HCT116 (cell line): ENCODE measurements around the gene EMSY.

ENCODE experiments used
- CEBPB ChIP-seq: IDR thresholded peaks from 2 replicates; pipeline ENCODE4 v1.6.1; 2012; ENCODE audit warnings: low read depth
- EZH2 ChIP-seq: fragments of 200-600 bp; sonication (generic); IDR thresholded peaks from 2 replicates; pipeline ENCODE4 v1.6.1; 2017; ENCODE audit warnings: antibody characterized with exemption, mixed run types
- EZH2phosphoT487 ChIP-seq: fragments of 200-600 bp; IDR thresholded peaks from 2 replicates; pipeline ENCODE4 v1.6.1; 2018; ENCODE audit warnings: antibody characterized with exemption, borderline replicate concordance
- JUND ChIP-seq: IDR thresholded peaks from 2 replicates; pipeline ENCODE4 v1.6.1; 2012
- POLR2A ChIP-seq: IDR thresholded peaks from 2 replicates; pipeline ENCODE4 v1.7.0; 2011; ENCODE audit warnings: borderline replicate concordance; ENCODE audit not compliant: insufficient read depth, insufficient read length; ENCODE audit errors: extremely low read depth
- POLR2AphosphoS5 ChIP-seq: IDR thresholded peaks from 2 replicates; pipeline ENCODE4 v1.6.1; 2011; ENCODE audit warnings: mild to moderate bottlenecking, low read depth, low read length, moderate library complexity
- RAD21 ChIP-seq: IDR thresholded peaks from 2 replicates; pipeline ENCODE4 v1.6.1; 2012; ENCODE audit warnings: low read depth, mild to moderate bottlenecking
- SIN3A ChIP-seq: IDR thresholded peaks from 2 replicates; pipeline ENCODE4 v1.6.1; 2012; ENCODE audit warnings: low read depth
- ZNF274 ChIP-seq: fragments of 200-500 bp; sonication (Bioruptor generic); IDR thresholded peaks from 2 replicates; pipeline ENCODE4 v1.6.1; 2014; ENCODE audit warnings: mild to moderate bottlenecking, low read depth, low read length, inconsistent platforms
- TF ChIP-seq, protein P1 (sequence below): IDR thresholded peaks from 2 replicates; pipeline ENCODE4 v1.6.1; 2012
- TF ChIP-seq, protein P2 (sequence below), 3 experiments: fragments of 200-600 bp in 1 of 3; sonication (generic) in 1 of 3; IDR thresholded peaks in 2 of 3; conservative IDR thresholded peaks in 1 of 3; 2 replicates each; pipeline ENCODE4 v1.5.1; 2012 to 2017; ENCODE audit warnings: low read depth in 2 of 3, low read length in 2 of 3, antibody characterized with exemption in 1 of 3, borderline replicate concordance in 1 of 3, control low read depth in 1 of 3, mild to moderate bottlenecking in 1 of 3, mixed read lengths in 1 of 3, mixed run types in 1 of 3, moderate library complexity in 1 of 3; ENCODE audit not compliant: insufficient read depth in 1 of 3
- TF ChIP-seq, protein P3 (sequence below): IDR thresholded peaks from 2 replicates; pipeline ENCODE4 v1.6.1; 2012
- TF ChIP-seq, protein P4 (sequence below): IDR thresholded peaks from 2 replicates; pipeline ENCODE4 v1.6.1; 2012; ENCODE audit warnings: low read depth

DNA sequence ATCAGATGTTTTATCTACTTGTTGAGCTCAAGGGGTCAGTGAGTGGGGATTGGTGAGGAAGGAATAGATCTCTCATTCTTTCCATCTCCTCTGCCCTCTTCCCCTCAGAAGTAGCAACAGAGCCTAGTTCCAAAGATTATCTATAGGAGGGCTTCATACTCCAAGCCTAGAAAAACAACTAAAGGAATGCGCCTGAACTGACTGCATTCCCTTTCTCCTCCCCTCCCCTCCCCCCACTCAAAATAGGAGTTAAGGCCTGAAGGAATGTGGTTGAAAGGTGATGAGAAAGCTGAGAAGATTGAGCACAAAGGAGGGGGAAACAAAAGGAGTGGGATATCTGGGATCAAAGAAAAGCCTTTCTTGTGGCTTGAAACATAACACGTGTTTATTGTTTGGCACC is 10.5 kb downstream of the EMSY start:
- TF ChIP-seq EZH2phosphoT487 (no peak), EZH2 (no peak), POLR2A (no peak), RAD21 (no peak), POLR2AphosphoS5 (no peak), CEBPB (no peak), JUND (no peak), SIN3A (no peak), ZNF274 (no peak)
- TF ChIP-seq, protein P1, sequence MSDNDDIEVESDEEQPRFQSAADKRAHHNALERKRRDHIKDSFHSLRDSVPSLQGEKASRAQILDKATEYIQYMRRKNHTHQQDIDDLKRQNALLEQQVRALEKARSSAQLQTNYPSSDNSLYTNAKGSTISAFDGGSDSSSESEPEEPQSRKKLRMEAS = no peak
- TF ChIP-seq, protein P2, sequence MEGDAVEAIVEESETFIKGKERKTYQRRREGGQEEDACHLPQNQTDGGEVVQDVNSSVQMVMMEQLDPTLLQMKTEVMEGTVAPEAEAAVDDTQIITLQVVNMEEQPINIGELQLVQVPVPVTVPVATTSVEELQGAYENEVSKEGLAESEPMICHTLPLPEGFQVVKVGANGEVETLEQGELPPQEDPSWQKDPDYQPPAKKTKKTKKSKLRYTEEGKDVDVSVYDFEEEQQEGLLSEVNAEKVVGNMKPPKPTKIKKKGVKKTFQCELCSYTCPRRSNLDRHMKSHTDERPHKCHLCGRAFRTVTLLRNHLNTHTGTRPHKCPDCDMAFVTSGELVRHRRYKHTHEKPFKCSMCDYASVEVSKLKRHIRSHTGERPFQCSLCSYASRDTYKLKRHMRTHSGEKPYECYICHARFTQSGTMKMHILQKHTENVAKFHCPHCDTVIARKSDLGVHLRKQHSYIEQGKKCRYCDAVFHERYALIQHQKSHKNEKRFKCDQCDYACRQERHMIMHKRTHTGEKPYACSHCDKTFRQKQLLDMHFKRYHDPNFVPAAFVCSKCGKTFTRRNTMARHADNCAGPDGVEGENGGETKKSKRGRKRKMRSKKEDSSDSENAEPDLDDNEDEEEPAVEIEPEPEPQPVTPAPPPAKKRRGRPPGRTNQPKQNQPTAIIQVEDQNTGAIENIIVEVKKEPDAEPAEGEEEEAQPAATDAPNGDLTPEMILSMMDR (IDR thresholded peaks at IDR 0.05 in 2 of 3, conservative IDR thresholded peaks at IDR 0.05 in 1 of 3; ENCODE audit: borderline replicate concordance in 1 of 3, insufficient read depth in 1 of 3, low read depth in 2 of 3, low read length in 2 of 3) = no peak
- TF ChIP-seq, protein P3, sequence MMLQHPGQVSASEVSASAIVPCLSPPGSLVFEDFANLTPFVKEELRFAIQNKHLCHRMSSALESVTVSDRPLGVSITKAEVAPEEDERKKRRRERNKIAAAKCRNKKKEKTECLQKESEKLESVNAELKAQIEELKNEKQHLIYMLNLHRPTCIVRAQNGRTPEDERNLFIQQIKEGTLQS = no peak
- TF ChIP-seq, protein P4, sequence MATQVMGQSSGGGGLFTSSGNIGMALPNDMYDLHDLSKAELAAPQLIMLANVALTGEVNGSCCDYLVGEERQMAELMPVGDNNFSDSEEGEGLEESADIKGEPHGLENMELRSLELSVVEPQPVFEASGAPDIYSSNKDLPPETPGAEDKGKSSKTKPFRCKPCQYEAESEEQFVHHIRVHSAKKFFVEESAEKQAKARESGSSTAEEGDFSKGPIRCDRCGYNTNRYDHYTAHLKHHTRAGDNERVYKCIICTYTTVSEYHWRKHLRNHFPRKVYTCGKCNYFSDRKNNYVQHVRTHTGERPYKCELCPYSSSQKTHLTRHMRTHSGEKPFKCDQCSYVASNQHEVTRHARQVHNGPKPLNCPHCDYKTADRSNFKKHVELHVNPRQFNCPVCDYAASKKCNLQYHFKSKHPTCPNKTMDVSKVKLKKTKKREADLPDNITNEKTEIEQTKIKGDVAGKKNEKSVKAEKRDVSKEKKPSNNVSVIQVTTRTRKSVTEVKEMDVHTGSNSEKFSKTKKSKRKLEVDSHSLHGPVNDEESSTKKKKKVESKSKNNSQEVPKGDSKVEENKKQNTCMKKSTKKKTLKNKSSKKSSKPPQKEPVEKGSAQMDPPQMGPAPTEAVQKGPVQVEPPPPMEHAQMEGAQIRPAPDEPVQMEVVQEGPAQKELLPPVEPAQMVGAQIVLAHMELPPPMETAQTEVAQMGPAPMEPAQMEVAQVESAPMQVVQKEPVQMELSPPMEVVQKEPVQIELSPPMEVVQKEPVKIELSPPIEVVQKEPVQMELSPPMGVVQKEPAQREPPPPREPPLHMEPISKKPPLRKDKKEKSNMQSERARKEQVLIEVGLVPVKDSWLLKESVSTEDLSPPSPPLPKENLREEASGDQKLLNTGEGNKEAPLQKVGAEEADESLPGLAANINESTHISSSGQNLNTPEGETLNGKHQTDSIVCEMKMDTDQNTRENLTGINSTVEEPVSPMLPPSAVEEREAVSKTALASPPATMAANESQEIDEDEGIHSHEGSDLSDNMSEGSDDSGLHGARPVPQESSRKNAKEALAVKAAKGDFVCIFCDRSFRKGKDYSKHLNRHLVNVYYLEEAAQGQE = no peak
